ENCODE results near the gene RHOV.

Gene RHOV

GRCh38 chr15:40855706-40856234 lies 18.3 kb downstream of the RHOV start:
- H3K9me3 ChIP-seq, result no peaks in the 10 kb centered on the region
- no peaks in the 10 kb centered on the region for H3K4me1 ChIP-seq
- DNase-seq (ENCODE audit: low spot score in 2 of 2), result no peak
- in situ Hi-C loops (cut with MboI; ENCODE audit: low sequenced_read_pairs), result no loop called here
- H3K36me3 ChIP-seq (replicated peaks), result peaks cover 14% of the 10 kb centered on the region
- no peak overlapping the region for H3K4me3 ChIP-seq
- no peaks in the 10 kb centered on the region for H3K27me3 ChIP-seq (ENCODE audit: low read depth)

GRCh38 chr15:40854161-40854560 lies 19.9 kb downstream of the RHOV start:
- no peaks in the 10 kb centered on the region for H3K9me3 ChIP-seq
- H3K4me3 ChIP-seq, result no peak overlapping the region
- DNase-seq (ENCODE audit: low spot score in 2 of 2), result no peak
- H3K36me3 ChIP-seq (replicated peaks), result peaks cover 18% of the 10 kb centered on the region
- H3K4me1 ChIP-seq, result no peaks in the 10 kb centered on the region
- in situ Hi-C loops (cut with MboI; ENCODE audit: low sequenced_read_pairs), result no loop called here
- no peaks in the 10 kb centered on the region for H3K27me3 ChIP-seq (ENCODE audit: low read depth)

DNA sequence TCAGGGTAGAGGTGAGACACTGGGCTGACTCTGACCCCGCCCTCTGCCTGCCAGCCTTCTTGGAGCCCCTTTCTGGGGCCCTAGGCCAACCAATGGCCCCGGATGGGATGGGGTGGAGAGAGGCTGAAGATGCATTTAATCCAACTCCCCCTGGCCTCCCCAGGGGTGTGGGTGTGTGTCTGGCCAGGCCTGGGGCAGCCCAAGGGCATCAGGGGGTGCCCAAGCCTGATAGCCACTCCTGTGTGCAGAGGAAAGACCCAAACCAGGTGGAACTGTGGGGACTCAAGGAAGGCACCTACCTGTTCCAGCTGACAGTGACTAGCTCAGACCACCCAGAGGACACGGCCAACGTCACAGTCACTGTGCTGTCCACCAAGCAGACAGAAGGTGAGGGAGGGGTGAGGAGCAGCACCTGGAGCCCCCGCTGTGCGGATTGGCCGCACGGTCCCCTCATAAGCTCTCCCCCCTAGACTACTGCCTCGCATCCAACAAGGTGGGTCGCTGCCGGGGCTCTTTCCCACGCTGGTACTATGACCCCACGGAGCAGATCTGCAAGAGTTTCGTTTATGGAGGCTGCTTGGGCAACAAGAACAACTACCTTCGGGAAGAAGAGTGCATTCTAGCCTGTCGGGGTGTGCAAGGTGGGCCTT lies 20.7 kb downstream of the RHOV start:
- Histone ChIP-seq H3K4me3 (no peak overlapping the region), H3K4me1 (no peaks in the 10 kb centered on the region), H3K9me3 (no peaks in the 10 kb centered on the region), H3K36me3 (replicated peaks) (peaks cover 18% of the 10 kb centered on the region), H3K27me3 (ENCODE audit: low read depth) (no peaks in the 10 kb centered on the region)
- in situ Hi-C loops (cut with MboI; ENCODE audit: low sequenced_read_pairs), result no loop called here
- DNase-seq (ENCODE audit: low spot score in 2 of 2), result no peak

- no peak overlapping the region for H3K4me3 ChIP-seq
- H3K27me3 ChIP-seq (ENCODE audit: low read depth), result no peaks in the 10 kb centered on the region
- H3K4me1 ChIP-seq, result peaks cover 3% of the 10 kb centered on the region; the same call in 1 of the 2 replicates
- peaks cover 18% of the 10 kb centered on the region for H3K36me3 ChIP-seq (replicated peaks)
- DNase-seq (ENCODE audit: low spot score in 2 of 2), result no peak
- in situ Hi-C loops (cut with MboI; ENCODE audit: low sequenced_read_pairs), result no loop called here
- H3K9me3 ChIP-seq, result no peaks in the 10 kb centered on the region
These were observed 21.5 kb downstream of the RHOV start for GRCh38 chr15:40852529-40852928.

GRCh38 chr15:40850576-40851112 lies 23.4 kb downstream of the RHOV start:
- peaks cover 13% of the 10 kb centered on the region for H3K36me3 ChIP-seq (replicated peaks)
- in situ Hi-C loops (cut with MboI; ENCODE audit: low sequenced_read_pairs), result no loop called here
- peaks cover 6% of the 10 kb centered on the region for H3K4me1 ChIP-seq
- no peak overlapping the region for H3K4me3 ChIP-seq
- DNase-seq (ENCODE audit: low spot score in 2 of 2), result no peak
- no peaks in the 10 kb centered on the region for H3K9me3 ChIP-seq
- H3K27me3 ChIP-seq (ENCODE audit: low read depth), result no peaks in the 10 kb centered on the region

DNA sequence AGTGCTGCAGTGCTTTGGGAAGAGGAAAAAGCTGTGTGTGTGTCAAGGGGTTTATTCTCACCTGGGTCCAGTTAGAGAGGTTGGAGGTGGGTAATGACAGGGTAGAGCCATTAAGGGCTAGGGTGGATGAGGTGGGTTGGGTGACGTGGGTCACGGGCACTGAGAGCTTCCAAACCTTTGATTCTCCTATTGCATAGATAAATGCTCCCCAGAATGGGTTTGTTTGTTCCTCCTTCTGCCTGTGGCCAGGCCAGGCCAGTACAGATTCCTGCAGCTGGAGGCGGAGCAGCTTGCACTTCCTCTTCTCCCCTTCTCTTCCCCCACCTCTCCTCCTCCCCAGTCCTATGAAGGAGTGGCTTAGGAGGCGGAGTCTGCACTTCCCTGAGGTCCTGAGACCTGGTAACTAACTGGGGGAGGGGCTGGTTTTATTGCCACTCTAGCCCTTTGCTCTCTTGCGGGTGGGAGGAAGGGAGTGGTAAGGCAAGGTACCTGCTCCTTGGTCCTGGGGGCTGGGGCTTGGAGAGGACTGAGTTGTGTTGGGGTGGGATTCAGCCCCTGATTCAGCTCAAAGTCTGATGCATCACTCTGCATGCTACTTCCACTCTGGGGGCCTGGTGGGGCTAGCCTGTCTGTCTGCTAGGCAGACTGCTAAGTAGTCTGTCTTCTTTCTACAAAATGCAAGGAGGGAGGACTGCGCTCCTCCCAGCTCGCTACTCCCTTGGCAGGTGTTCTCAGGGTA lies 26.6 kb downstream of the RHOV start:
- H3K9me3 ChIP-seq, result no peaks in the 10 kb centered on the region
- no peaks in the 10 kb centered on the region for H3K27me3 ChIP-seq (ENCODE audit: low read depth)
- H3K4me3 ChIP-seq, result no peak overlapping the region
- peaks cover 5% of the 10 kb centered on the region for H3K36me3 ChIP-seq (replicated peaks)
- in situ Hi-C loops (cut with MboI; ENCODE audit: low sequenced_read_pairs), result no loop called here
- H3K4me1 ChIP-seq, result peaks cover 11% of the 10 kb centered on the region
- DNase-seq (ENCODE audit: low spot score in 2 of 2), result peak; percentile 72 to 87

- peaks cover 5% of the 10 kb centered on the region for H3K36me3 ChIP-seq (replicated peaks)
- H3K9me3 ChIP-seq, result no peaks in the 10 kb centered on the region
- no peak overlapping the region for H3K4me3 ChIP-seq
- in situ Hi-C loops (cut with MboI; ENCODE audit: low sequenced_read_pairs), result no loop called here
- DNase-seq (ENCODE audit: low spot score in 2 of 2), result no peak
- H3K4me1 ChIP-seq, result peaks cover 11% of the 10 kb centered on the region
- no peaks in the 10 kb centered on the region for H3K27me3 ChIP-seq (ENCODE audit: low read depth)
These were observed 27.2 kb downstream of the RHOV start for GRCh38 chr15:40846841-40847222.

DNA sequence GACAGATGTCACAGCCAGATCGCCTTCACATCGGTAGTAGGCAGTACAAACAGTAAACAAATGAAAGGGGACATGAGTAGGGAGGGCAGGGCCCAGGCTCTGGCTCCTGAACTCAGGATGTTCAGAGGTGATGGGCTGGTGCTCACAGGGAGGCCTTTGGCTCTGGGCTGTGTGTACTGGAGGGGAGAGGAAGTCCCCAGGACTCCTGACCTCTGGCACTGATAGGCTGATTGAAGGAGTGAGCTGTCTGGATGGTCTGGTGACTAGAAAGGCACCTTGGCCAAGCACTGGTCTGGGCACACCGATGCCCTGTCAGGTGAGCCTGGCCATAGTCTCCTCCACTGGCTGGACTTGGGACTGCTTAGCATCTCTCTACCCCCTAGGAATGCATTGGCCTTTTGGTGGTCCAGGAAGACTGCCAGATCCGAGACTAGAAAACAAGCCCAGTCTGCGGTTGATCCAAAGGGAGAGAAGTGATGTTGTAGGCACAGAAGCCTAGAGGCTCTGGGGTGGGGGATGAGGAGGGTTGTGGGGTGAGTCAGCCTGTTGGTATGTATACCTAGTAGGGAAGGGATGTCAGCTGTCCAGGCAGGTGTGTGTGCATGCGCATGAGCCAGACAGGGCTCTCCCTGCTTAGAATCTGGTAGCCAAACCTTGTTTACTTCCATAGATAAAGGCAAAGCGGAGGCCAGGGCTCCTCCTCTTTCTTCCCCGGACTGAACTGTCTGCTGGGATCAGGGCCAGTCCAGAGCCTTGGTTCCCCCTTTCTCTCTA lies 28.3 kb downstream of the RHOV start:
- Histone ChIP-seq H3K4me1 (peaks cover 11% of the 10 kb centered on the region), H3K9me3 (no peaks in the 10 kb centered on the region), H3K4me3 (no peak overlapping the region), H3K27me3 (ENCODE audit: low read depth) (no peaks in the 10 kb centered on the region), H3K36me3 (replicated peaks) (peaks cover 5% of the 10 kb centered on the region)
- no peak for DNase-seq (ENCODE audit: low spot score in 2 of 2)
- in situ Hi-C loops (cut with MboI; ENCODE audit: low sequenced_read_pairs), result no loop called here

- Histone ChIP-seq H3K9me3 (no peaks in the 10 kb centered on the region), H3K4me1 (peaks cover 11% of the 10 kb centered on the region), H3K36me3 (replicated peaks) (peaks cover under 1% of the 10 kb centered on the region), H3K4me3 (peak overlapping the region; percentile 61), H3K27me3 (ENCODE audit: low read depth) (no peaks in the 10 kb centered on the region)
- DNase-seq (ENCODE audit: low spot score in 2 of 2), result no peak
- in situ Hi-C loops (cut with MboI; ENCODE audit: low sequenced_read_pairs), result no loop called here
These were observed 29.0 kb downstream of the RHOV start for GRCh38 chr15:40845036-40845435.

GRCh38 chr15:40844696-40845030 lies 29.4 kb downstream of the RHOV start:
- Histone ChIP-seq H3K36me3 (replicated peaks) (no peaks in the 10 kb centered on the region; the same call in 1 of the 2 replicates), H3K27me3 (ENCODE audit: low read depth) (no peaks in the 10 kb centered on the region), H3K4me3 (peak overlapping the region; percentile 61), H3K4me1 (peaks cover 11% of the 10 kb centered on the region), H3K9me3 (no peaks in the 10 kb centered on the region)
- peak in 1 of 2 experiments; percentile 61 for DNase-seq (ENCODE audit: low spot score in 2 of 2)
- in situ Hi-C loops (cut with MboI; ENCODE audit: low sequenced_read_pairs), result no loop called here

GRCh38 chr15:40843885-40844695 lies 29.9 kb downstream of the RHOV start, which contains the start of gene SPINT1:
SPINT1 (plus strand) TSS chr15:40844048; CDS start chr15:40844555, 507 bp downstream.
- in situ Hi-C loops (cut with MboI; ENCODE audit: low sequenced_read_pairs), result no loop called here
- Histone ChIP-seq H3K4me1 (peaks cover 11% of the 10 kb centered on the region), H3K27me3 (ENCODE audit: low read depth) (no peaks in the 10 kb centered on the region), H3K4me3 (peak within 1 kb of the TSS; percentile 61), H3K36me3 (replicated peaks) (no peaks in the 10 kb centered on the region; the same call in 1 of the 2 replicates), H3K9me3 (no peaks in the 10 kb centered on the region)
- DNase-seq (ENCODE audit: low spot score in 2 of 2), result peak; percentile 30 to 63

DNA sequence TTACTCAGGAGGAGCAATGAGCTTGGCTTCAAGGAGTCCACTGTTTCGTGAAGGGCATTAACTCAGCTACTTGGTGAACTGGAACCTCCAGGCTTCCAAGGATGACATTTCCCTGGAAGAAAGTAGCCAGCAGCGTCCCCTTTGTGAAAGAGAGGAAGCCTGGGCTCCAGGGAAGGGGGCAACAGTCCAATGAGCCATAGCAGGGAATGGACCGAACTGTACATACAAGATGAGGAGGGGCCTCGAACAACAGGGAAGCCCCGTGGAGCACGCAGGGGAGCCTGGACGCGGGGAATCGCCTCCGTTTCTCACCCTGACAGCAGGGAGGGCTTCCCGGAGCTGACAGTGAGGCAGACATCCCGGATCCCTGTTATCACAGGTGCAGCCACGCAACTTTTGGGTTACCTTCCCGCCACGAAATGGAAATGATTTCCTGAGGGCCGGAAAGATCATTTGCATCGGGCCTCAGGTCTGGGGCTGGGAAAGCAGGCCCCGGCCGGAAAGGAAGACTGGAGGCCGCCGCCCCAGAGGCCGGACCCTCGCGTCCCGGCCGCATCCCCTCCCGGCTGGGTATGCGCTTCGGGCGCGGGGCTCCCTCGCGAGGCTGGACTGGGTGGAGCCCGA lies 30.7 kb downstream of the RHOV start:
- peaks cover 11% of the 10 kb centered on the region for H3K4me1 ChIP-seq
- peak overlapping the region; percentile 61 for H3K4me3 ChIP-seq
- no peak for DNase-seq (ENCODE audit: low spot score in 2 of 2)
- no peaks in the 10 kb centered on the region for H3K27me3 ChIP-seq (ENCODE audit: low read depth)
- H3K9me3 ChIP-seq, result no peaks in the 10 kb centered on the region
- H3K36me3 ChIP-seq (replicated peaks), result no peaks in the 10 kb centered on the region; the same call in 1 of the 2 replicates
- in situ Hi-C loops (cut with MboI; ENCODE audit: low sequenced_read_pairs), result no loop called here

Data from HAP-1 (cell line).